HG02884 (cell line): Measurements from ENCODE around the gene CHMP4B.
"Not testable (repeated sequence)": the region's sequence is repeated elsewhere in the genome, so short reads cannot be mapped to it uniquely, and the experiment has no call there.

ENCODE experiments used
- ATAC-seq: cut with Tn5 transposase; IDR thresholded peaks from one replicate; pipeline ENCODE4 v1.9.1; 2021; ENCODE audit warnings: mild to moderate bottlenecking, moderate library complexity; ENCODE audit not compliant: unreplicated experiment

CHMP4B gene

DNA sequence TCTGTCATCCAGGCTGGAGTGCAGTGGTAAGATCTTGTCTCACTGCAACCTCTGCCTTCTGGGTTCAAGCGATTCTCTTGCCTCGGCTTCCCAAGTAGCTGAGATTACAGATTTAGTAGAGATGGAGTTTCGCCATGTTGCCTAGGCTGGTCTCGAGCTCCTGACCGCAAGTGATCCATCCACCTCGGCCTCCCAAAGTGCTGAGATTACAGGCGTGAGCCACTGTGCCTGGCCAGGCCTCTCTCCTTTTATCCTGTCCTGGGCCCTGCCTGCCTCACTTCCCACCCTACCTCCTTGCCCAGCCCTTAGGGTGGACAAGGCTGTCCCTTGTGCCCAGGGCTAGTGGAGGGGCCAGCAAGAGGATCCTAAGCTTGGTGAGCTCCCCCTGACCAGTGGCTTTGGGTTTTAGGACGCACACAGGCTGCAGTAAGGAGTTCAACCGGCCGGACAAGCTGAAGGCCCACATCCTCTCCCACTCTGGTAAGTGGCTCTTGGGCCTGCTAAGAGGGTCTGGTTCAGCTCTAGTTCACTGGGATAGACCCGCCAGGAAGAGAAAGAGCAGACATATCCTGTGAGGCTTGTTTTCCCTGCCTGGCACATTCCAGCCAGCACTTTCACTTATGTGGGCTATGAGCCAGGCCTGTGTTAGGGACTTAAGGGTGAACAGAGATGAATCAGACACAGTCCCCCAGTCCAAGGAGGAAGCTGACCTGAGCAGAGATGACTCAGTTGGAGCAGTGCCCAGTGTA is 21.9 kb upstream of the CHMP4B start:
- no peak for ATAC-seq

DNA sequence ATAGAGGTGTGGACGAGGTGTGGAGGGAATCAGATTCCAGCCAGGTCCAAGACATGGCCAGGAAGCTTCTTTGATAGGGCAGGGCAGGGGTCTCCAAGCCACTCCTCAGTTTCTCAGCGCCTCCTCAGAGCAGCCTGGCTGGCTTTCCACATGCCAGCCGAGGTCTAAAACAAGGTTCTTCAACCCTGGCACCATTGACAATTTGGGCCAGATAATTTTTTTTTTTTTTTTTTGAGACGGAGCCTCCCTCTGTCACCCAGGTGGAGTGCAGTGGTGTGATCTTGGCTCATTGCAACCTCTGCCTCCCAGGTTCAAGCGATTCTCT is 21.3 kb upstream of the CHMP4B start:
- ATAC-seq, result no peak

DNA sequence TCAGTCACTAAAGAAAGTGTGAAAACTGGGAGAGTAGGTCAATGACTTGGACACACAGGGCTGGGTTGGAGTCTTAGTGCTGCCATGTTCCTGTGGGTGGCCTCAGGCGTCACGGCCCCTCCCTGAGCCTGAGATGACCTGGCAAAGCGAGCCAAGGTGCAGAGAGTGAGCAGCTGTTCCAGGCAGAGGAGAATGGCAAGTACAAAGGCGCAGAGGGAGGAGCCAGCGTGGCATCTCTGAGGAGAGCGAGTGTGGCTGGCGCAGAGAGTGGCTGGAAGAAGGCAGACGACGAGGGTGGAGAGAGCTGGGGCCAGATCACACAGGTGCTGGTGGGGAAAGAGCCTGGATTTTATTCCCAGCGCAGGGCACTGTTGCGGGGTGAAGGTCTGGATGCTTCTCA is 20.6 kb upstream of the CHMP4B start:
- no peak for ATAC-seq

DNA sequence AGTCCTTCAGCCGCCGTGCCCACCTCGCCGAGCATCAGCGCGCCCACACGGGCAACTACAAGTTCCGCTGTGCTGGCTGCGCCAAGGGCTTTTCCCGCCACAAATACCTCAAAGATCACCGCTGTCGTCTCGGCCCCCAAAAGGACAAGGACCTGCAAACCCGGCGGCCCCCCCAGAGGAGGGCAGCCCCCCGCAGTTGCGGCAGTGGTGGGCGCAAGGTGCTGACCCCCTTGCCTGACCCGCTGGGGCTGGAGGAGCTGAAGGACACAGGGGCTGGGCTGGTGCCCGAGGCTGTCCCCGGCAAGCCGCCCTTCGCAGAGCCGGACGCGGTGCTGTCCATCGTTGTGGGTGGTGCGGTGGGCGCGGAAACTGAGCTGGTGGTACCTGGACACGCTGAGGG is 20.1 kb upstream of the CHMP4B start:
- no peak for ATAC-seq

DNA sequence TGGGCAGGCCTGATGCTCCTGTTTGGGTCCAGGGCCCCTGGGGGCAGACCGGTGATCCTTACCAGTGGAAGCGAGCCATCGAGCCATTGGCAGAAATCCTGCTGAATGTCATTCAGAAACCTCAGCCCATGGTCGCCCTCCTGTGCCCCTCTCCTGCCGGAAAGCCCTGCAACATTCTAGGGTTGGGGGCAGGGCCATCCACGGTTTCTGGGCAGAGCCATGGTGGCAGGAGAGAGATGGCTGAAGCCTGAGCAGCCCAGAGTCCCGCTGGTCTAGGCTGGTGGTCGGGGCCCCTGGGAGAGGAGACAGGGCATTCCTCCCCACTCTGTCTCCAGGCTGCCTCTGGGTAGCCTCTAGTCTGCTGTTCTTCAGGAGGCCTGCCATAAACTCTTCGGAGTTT is 19.6 kb upstream of the CHMP4B start:
- ATAC-seq, result no peak

DNA sequence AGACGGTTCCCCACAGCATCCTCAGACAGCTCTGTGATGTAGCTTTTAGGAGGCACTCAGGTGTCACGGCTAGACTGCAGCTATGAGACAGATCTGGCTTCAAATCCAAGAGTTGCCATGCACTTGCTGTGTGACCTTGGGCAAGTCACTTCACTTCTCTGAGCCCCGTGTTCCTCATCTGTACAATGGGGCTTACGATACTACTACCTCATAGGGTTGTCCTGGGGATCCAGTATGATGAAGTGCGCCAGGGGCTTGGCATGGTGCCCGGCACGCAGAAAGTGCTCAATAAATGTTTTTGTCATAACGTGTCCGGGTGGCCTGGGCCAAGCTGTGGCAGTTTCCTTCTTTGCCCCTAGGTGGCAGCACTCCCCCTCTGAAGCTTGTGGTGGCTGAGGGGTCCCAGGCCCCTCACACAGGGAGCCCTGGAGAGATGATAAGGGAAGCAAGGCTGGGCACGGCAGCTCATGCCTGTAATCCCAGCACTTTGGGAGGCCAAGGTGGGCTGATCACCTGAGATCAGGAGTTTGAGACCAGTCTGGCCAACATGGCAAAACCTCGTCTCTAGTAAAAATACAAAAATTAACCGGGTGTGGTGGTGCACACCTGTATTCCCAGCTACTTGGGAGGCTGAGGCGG is 19.1 kb upstream of the CHMP4B start:
- ATAC-seq, result no peak

DNA sequence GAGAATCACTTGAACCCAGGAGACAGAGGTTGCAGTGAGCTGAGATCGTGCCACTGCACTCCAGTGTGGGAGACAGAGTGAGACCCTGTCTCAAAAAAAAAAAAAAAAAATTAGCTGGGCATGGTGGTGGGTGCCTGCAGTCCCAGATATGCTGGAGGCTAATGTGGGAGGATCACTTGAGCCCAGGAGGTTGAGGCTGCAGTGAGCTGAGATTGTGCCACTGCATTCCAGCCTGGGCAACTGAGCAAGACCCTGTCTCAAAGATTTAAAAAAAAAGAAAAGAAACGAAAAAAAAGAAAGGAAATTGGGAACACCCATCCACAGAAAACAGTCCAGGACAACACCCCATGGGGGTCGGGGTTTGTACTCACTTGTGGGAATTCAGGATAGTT is 18.6 kb upstream of the CHMP4B start:
- ATAC-seq, result not testable (repeated sequence)

DNA sequence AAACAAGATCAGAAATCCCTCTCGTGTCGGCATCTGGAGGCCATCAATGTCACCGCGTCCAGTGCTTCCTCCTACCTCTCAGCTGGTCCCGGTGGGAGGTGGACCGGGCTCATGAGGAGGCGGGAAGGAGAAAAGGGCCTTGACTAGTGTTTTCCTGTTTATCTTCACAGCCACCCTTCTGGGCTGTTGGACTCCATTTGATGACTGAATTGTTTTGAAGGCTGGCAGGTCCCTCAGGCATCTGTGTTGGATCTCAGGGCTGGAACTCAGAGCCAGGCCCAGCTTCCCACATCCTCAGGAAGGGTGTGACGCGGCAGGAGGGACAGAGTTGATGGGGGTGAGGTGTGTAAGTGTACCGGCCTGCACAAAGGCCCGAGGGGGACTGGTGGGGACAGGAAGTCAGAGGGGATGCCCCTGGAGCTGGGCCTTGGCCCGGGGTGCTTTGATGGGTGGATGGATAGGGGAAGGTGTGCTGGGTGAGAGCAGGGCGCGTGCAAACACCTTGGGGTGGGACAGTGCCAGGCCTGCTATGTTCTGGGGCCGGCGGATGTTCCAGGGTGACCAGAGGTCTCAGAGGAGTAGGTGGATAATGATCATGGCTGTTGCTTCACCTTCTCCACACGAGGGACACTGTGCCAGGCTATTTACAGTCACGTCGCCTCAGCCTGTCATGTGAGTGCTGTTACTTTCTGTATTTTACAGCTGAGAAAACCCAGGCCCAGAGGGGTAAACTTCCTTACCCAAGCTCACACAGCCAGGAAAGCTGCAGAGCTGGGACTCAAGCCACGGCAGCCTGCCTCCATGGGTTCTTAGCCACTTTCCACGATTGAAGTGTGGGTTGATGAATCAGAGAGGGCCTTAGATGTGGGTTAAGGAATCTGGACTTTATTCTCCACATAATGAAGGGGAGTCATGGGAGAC is 17.9 kb upstream of the CHMP4B start:
- ATAC-seq, result no peak

DNA sequence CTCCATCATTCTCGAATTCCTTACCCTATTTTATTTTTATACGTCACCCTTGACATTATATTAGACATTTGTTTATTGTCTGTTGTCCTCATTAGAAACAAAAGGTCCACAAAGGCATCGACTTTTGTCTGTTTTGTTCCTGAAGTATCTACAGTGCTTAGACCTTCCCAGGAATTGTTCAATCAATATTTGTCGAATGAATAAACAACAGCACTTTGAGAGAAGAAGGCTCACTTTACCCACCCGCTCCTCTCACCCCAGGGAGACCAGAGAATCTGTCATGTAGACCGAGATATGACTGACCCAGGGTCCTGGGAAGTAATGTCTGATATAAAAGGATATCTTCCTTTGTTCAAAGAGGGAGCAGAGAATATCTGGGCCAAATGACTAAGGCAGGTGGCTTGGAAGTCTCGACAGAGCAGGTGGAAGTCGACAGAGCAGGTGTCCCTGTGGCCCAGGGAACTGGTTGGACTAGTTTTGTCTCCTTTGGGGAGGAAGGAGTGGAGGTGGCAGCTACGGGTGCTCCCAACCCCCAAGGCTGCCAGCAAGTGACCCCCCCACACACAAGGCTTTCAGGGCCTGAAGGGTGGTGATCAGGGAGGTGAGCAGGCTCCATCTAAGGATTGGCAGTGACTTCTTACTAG is 14.8 kb upstream of the CHMP4B start:
- no peak for ATAC-seq

DNA sequence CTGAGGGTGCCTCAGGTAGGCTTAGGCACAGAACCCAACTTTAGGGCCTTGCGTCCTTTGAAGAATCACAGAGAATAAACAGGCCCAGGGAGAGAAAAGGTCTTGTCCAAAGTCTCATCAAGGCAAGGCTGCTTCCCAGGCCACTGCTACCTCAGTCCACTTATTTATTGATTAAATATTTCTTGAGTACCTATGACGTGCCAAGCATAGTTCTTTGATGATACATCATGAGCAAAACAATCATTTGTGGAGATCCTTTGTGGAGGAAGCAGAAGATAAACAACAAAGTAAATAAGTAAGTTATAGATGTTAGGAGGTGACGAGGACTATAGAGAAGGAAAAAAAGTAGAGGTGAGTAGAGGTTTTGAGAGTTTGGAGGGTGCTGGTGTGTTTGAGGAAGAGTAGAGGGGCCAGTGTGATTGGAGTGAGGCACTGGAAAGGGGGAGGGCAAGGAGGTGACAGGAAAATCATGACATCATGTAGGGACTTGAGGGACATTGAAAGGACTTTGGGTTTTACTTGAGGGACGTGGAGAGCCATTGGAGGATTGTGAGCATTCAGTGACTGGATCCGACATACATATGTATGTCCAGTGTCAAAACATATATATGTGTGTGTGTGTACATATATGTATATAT is 14.1 kb upstream of the CHMP4B start:
- no peak for ATAC-seq

DNA sequence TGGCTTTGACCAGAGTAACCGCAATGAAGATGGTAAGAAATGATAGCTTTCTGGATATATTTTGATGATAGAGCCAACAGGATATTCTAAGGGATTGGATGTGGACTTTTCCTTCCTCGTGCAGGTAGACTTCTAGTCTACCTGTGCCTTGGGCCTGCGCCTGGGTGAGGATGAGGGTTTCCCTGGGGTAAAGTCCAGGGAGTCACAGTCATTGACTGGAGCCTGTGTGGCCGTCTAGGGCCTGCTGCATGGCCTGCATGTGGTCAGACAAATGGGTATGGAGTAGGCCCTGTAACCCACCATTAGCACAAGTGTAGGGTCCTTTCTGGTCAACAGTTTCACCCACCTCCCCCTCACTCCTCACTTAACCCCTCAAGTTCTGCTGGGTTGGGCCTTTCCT is 12.7 kb upstream of the CHMP4B start:
- ATAC-seq, result no peak

DNA sequence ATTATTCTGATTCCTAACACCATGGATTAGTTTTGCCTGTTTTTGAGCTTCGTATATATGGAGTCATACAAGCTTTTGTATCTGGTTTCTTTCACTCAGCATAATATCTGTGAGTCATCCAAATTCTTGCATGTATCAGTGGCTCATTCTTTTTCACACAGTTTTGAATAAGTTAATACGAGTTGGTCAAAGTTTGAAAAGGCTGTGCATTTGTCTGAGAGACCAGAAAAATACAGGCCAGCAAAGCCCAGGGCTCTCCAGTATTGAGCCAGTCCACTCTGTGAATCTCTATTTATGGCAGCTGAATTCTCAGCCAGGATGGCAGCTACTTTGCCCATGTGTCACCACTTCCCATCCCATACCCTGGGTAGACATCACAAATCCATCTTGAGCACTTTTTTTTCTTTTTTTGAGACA is 7.2 kb upstream of the CHMP4B start:
- ATAC-seq, result no peak

DNA sequence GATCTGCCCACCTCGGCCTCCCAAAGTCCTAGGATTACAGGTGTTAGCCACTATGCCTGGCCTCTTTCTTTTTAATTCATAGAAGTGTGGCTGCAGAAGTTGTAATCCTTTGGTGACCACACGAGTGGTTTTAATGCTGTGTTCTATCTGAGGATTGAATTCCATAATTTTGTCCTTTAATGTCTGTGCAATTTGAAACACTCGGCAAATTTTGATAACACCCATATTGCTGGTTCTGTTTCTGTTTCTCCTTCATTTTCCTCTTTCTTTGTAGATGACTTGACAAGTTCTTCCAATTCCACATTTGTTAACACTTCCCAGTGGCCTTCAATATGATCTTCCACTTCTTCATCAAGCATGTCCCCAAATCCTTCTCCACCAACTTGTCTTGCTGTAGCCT is 2.8 kb upstream of the CHMP4B start:
- ATAC-seq, result no peak

DNA sequence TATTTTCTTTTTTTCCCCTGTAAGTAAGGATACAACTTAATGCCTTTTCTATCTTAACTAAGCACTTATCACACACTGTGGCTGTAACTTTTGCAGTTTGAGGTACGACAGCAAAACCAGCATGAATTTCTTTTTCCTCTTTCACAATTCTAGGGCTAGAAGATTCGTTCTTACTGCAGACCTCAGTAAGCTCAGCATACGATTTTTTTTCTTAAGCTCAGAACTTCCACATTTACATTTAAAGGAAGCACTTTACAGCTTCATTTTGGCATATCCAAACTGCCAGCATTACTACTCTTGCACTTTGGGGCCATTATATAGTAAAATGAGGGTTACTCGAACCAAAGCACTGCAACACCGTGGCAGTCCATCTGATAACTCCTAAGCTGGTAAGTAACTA is 889 bp upstream of the CHMP4B start:
- no peak for ATAC-seq

DNA sequence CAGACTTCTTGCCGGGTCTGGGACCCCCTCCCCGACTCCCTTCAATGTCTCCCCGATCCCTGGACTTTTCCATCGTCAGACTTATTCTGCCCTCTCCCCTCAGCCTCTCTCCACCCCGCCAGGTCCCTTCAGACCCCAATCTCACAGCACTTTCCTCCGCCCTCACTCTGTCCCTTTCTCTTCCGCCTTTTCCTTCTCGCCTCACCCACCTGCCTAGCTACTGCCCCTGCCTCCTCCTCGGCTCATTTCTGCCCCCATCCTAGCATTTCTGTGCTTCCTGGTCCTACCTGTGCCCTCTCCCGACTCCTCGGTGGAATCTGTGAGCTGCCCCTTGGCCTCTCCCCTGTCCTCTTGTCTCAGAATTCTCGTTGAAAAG is 616 bp downstream of the CHMP4B start:
- ATAC-seq, result no peak

DNA sequence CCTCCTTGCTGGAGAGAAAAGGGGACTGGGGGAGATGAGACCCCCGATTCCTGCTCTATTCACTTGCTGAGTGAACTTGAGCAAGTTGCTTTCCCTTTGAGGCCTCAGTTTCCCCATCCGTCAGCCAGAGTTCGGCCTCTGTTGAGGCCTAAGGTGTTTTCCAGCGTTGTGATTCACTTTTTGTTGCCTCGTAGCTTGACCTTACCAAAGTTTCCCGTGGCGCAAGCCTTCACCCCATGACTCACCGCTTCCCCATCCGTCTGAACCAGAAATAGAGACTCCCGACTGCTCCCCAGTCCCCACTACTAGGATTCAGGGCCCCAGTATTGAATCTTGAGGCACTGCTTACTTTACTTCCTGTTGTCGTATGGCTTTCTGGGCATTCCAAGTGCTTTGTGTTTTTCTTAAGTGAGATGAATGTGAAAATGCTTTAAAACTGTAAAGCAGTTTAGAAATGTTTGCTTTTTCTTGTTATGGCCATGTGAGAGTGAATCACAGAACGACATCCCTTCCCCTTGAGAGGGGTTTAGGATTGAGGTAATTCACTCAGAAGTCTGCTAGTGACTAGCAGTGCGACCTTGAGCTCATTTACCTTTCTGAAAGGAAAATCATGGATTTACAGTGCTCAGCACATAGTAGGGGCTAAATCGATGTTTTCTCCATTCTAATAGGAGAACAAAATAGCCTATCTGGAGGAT is 1.2 kb downstream of the CHMP4B start:
- ATAC-seq, result no peak

DNA sequence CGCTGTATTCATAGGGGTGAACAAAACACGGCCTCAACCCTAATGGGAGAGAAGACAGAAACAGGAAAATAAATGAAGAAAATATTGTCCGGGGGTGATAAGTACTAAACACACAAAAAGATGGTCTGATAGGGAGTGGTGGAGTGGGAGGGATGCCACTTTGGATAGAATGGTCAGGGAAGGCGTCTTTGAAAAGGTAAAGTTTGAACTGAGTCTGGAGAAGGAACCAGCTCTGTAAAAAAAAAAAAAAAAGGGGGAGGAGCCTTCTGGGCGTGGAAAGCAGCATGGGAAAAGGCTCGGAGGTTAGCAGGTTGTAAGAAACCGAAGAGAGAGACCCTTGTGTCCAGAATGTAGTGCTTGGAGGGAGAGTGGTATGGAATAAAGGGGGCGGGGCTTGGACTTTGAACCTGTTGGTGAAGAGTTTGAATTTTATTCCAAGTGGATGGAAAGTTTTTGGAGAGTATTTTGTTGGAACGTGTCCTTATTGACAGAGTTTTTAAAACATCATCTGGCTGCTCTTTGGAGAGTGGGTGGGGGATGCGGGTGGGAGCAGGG is 1.8 kb downstream of the CHMP4B start:
- no peak for ATAC-seq

DNA sequence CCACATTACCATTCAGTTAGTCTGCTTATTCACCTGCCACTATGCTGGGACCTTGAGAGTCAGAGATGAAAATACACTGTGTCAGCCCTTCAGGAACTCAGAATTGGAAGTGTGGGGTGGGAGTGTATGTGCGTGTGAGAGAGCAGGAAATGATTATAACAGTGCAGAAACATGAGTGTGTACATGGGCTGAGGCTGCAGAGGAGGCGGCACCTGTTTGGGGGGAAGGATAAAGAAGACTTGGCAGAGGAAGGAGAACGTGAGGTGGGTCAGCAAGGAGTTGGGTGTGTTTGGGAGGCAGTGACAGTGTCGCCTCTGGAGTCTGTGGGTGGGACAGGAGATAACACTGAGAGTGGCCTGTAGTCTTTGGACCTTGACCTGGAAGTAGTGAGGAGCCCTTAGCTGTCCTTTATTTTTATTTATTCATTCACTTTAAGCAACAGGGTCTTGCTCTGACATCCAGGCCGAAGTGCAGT is 3.1 kb downstream of the CHMP4B start:
- ATAC-seq, result no peak

DNA sequence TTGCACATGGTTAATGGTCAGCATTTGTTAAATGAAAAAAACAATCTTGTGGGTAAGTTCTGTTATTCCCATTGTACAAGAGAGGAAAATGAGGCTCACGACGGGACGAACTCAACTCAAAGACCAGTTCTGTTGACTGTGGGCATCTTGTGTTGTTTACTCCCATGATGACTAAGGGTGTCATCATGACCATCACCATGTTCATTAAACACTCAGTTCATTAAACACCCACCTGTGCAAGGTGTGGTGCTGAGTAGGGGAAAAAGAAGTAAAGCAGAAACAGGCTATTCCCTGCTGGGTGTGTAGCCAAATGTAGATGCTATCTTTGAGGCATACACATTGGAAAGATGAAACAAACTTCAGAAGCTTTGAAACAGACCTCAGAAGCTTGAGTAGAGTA is 4.5 kb downstream of the CHMP4B start:
- ATAC-seq, result no peak

DNA sequence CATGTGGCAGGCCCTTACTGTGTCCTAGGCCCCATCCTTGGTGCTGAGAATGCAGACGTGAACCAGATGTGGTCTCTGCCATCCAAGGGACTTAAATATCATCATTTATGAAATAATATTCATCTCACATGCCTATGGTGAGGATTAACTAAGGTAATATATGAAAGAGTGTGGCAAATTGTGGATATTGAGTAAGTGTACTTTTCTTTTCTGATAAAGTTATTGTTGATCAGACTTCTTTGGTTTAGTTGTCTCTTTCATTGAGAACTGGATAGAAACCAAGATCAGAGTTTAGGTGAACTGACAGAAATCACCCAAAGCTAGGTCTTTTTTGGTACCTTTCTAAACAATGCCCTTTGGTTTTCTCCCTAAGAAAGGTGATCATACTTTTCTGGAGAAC is 5.0 kb downstream of the CHMP4B start:
- ATAC-seq, result no peak
